Erythroblast (primary cell): ENCODE data around the gene KIF26B.

ENCODE experiments used
- DNase-seq, 2 experiments: peaks; one replicate each; lab custom pipeline; 2025; lab: John Stamatoyannopoulos, UW
- GATA1 ChIP-seq: IDR thresholded peaks from 2 replicates; pipeline ENCODE4 v1.6.1; 2011; ENCODE audit warnings: low read depth, mild to moderate bottlenecking, control low read depth, low read length, moderate library complexity
- POLR2A ChIP-seq: IDR thresholded peaks from 2 replicates; pipeline ENCODE4 v1.6.1; 2011; ENCODE audit warnings: mild to moderate bottlenecking, low read length

KIF26B gene

GRCh38 chr1:245614476-245614875 lies 459.7 kb downstream of the KIF26B start:
- no peak for TF ChIP-seq GATA1
- TF ChIP-seq POLR2A: no peak
- DNase-seq: no peak

GRCh38 chr1:245615001-245615400 lies 460.2 kb downstream of the KIF26B start:
- DNase-seq: no peak
- no peak for TF ChIP-seq POLR2A
- no peak for TF ChIP-seq GATA1

- TF ChIP-seq GATA1: no peak
- TF ChIP-seq POLR2A: no peak
- no peak for DNase-seq
Measured at GRCh38 chr1:245621589-245621988, 466.8 kb downstream of the KIF26B start.

- TF ChIP-seq POLR2A: no peak
- no peak for TF ChIP-seq GATA1
- DNase-seq: no peak
Measured at GRCh38 chr1:245622332-245623014, 467.7 kb downstream of the KIF26B start.

- DNase-seq: no peak
- TF ChIP-seq POLR2A: no peak
- no peak for TF ChIP-seq GATA1
Measured at GRCh38 chr1:245641384-245641783, 486.6 kb downstream of the KIF26B start.

- DNase-seq: no peak
- TF ChIP-seq GATA1 (no peak), POLR2A (no peak)
Measured at GRCh38 chr1:245645406-245645805, 490.6 kb downstream of the KIF26B start.

GRCh38 chr1:245645894-245646293 lies 491.1 kb downstream of the KIF26B start:
- DNase-seq: no peak
- TF ChIP-seq GATA1 (no peak), POLR2A (no peak)

- DNase-seq: no peak
- TF ChIP-seq GATA1 (no peak), POLR2A (no peak)
Measured at GRCh38 chr1:245648749-245649522, 494.2 kb downstream of the KIF26B start.

GRCh38 chr1:245649666-245650065 lies 494.9 kb downstream of the KIF26B start:
- no peak for DNase-seq
- TF ChIP-seq GATA1 (no peak), POLR2A (no peak)

- no peak for TF ChIP-seq POLR2A
- no peak for TF ChIP-seq GATA1
- DNase-seq: no peak
Measured at GRCh38 chr1:245650441-245650960, 495.7 kb downstream of the KIF26B start.

GRCh38 chr1:245651093-245651492 lies 496.3 kb downstream of the KIF26B start:
- no peak for DNase-seq
- no peak for TF ChIP-seq POLR2A
- TF ChIP-seq GATA1: no peak

GRCh38 chr1:245652116-245652515 lies 497.3 kb downstream of the KIF26B start:
- TF ChIP-seq POLR2A: no peak
- no peak for TF ChIP-seq GATA1
- no peak for DNase-seq

- DNase-seq: no peak
- TF ChIP-seq GATA1 (no peak), POLR2A (no peak)
Measured at GRCh38 chr1:245652660-245653427, 498.1 kb downstream of the KIF26B start.

GRCh38 chr1:245654460-245655050 lies 499.8 kb downstream of the KIF26B start:
- DNase-seq: no peak
- TF ChIP-seq POLR2A (no peak), GATA1 (no peak)
